ENCODE results near the gene HLA-DMA. TPM values are rescaled to one million over a fixed set of nuclear protein-coding genes. Genes with fewer than 3 reads are reported as not detected.
A peak's percentile ranks its signal among the peaks of the same experiment; 100 is the strongest.

The HLA-DMA gene
- total RNA-seq, 2 donors from 2014 or later, result 16.9 to 73.0 TPM

DNA sequence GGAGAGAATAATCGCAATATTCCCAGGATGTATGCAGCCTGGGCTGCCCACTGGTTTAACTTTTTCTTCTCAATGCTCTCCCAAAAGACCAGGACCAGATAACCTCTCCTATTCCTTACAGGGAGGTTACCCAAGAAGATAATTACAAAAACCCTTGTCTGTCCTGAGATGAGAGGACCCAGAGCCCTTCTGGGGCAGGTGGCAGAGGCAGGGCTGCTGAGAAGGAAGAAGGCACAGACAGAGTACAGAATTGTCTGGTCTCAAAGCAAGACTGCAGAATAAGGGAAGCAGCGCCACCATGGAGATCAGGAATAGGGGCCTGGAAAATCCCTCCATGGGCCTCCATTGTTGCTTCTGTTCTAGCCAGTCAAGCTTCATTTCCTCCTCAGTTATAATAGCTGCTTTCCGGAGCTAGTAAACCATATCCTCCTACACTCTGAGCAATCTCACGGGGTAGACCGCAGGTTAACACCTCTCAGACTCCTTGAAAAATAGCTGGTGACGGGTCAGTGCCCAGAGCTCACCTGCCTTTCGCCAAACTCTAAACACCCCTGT, 11.6 kb downstream of the HLA-DMA start:
- H3K36me3 Mint-ChIP-seq, result no peaks in the 10 kb centered on the region
- H3K27me3 Mint-ChIP-seq, result no peaks in the 10 kb centered on the region
- no peaks in the 10 kb centered on the region for H3K9me3 Mint-ChIP-seq
- DNase-seq (ENCODE audit: low spot score), result peak; percentile 76
- H3K27ac Mint-ChIP-seq, result peak overlapping the region; percentile 87 to 96
- H3K4me1 Mint-ChIP-seq (ENCODE audit: low read depth in 2 of 2), result peaks cover 59 to 66% of the 10 kb centered on the region in 2 donors
- peak overlapping the region; percentile 89 for H3K4me3 Mint-ChIP-seq
- ATAC-seq, result peak; percentile 85 to 87

DNA sequence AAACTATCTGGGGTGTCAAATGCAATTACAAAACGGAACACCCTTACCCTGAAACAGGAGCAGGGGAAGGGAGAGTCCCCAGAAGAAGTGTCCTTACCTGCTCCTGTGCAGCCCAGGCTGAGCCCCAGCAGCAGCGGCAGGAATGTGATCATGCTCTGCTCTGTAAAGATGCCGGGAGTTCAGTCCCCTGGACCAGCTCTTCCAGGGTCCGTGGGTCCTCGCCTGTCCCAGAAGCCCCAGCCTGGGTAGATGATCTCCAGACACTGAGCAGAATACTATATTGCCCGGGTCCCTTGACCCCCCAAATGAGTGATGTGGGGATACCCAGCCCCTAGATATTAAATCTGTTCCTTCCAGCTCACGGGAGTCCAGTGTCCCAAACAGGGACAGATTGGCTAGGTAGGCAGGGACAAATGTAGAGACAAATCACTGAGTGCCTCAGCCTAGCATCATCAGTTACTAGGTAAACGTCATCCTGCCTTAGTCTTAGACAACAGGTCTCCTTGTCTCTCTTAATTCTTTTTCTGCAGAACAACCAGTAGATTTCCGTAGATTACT, 12.2 kb downstream of the HLA-DMA start, which contains the start of gene HLA-DMB:
Gene HLA-DMB, minus strand, starts transcription at position 373 of the 558 bp plus-strand sequence. Its CDS starts 221 bp downstream, at position 152.
- H3K9me3 Mint-ChIP-seq, result no peaks in the 10 kb centered on the region
- no peaks in the 10 kb centered on the region for H3K36me3 Mint-ChIP-seq
- H3K4me1 Mint-ChIP-seq (ENCODE audit: low read depth in 2 of 2), result peaks cover 58 to 64% of the 10 kb centered on the region in 2 donors
- no peak for DNase-seq (ENCODE audit: low spot score)
- peak within 1 kb of the TSS; percentile 87 to 96 for H3K27ac Mint-ChIP-seq
- peak; percentile 87 to 90 for ATAC-seq
- H3K27me3 Mint-ChIP-seq, result no peaks in the 10 kb centered on the region
- peak within 1 kb of the TSS; percentile 89 for H3K4me3 Mint-ChIP-seq

DNA sequence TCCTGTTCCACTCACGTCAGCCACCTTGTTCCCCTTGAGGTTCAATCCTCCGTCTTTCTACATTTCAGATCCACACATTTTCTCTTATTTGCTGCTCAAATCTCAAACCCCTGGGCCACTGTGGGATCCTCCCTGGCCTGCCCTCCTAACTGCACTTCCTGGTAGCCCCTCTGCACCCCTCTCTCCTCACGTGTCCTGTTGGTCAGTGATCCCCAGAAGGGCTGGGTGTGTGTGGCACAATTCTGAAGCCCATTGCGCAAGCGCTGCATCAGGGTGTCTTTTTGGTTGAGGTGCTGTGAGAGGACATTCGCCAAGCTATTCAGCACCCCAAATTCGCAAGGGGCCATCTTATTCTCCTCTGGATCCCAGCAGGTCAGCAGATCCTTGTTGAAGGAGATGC, 14.4 kb downstream of the HLA-DMA start:
- no peak overlapping the region for H3K4me3 Mint-ChIP-seq
- no peaks in the 10 kb centered on the region for H3K36me3 Mint-ChIP-seq
- no peaks in the 10 kb centered on the region for H3K27me3 Mint-ChIP-seq
- peaks cover 40 to 47% of the 10 kb centered on the region in 2 donors for H3K4me1 Mint-ChIP-seq (ENCODE audit: low read depth in 2 of 2)
- no peaks in the 10 kb centered on the region for H3K9me3 Mint-ChIP-seq
- H3K27ac Mint-ChIP-seq, result no peak overlapping the region
- no peak for DNase-seq (ENCODE audit: low spot score)
- ATAC-seq, result no peak

DNA sequence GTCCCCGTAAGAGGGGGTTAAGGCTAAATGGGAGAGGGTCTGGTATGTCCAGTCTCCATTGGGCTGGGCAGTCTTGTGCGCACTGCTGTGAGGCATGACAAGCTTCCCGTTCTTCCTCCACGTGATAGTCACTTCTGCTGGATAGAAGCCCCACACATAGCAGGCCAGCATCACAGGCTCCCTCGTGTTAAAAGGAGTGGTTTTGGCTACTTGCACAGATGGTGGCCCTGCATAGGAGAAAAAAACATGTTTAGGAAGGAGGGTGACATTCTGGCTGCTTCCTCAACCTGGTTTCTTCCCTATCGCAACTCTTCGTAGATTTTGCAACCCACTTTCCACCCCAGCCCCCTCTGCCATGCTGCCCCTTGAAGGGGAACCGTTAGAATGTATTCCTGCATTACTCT, 15.7 kb downstream of the HLA-DMA start:
- no peaks in the 10 kb centered on the region for H3K9me3 Mint-ChIP-seq
- ATAC-seq (no peak), DNase-seq (ENCODE audit: low spot score) (no peak)
- peaks cover 28 to 37% of the 10 kb centered on the region in 2 donors for H3K4me1 Mint-ChIP-seq (ENCODE audit: low read depth in 2 of 2)
- no peaks in the 10 kb centered on the region for H3K36me3 Mint-ChIP-seq
- no peaks in the 10 kb centered on the region for H3K27me3 Mint-ChIP-seq
- no peak overlapping the region for H3K4me3 Mint-ChIP-seq
- H3K27ac Mint-ChIP-seq, result no peak overlapping the region

DNA sequence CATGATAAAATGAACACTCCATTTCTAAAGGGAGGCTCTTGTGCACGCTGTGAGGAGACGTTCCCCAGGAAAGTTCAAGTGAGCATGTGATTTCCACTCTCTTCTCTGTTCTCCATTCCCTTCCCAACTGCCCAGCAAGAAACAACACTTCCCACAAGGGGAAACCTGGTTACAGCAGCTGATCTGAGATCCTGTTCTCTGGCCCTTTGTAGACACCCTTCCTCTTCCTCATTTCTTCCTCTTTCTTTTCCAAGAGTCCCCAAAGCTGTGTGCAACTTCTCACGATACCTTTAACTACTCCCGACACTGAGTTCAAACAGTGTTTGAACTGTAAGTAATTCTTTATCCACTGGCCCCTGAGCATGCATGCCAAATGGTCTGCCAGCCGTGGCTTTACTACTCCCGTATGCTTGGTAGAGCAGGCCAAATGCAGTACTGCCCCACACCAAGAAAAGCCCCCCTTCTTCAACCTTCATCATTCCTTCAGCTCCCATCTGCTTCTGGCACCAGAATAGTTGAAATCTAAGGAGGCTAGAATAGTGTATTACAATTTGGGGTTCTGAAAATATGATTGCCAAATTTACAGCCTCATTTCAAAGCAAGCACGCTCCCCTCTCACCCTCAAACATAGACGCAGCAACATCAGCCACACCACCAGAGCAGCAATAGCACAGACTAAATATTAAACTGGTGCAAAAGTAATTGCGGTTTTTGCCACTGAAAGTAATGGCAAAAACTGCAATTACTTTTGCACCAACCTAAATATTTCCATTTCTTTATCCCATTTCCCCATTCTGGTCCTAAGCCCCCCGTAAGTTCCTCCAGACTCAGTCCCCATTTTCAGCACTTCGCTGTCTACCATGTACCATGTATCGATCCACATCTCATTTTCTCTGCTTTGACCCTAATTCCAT, 16.4 kb downstream of the HLA-DMA start:
- no peak for ATAC-seq
- no peak for DNase-seq (ENCODE audit: low spot score)
- H3K36me3 Mint-ChIP-seq, result no peaks in the 10 kb centered on the region
- H3K27ac Mint-ChIP-seq, result no peak overlapping the region
- H3K27me3 Mint-ChIP-seq, result no peaks in the 10 kb centered on the region
- H3K4me3 Mint-ChIP-seq, result no peak overlapping the region
- H3K9me3 Mint-ChIP-seq, result no peaks in the 10 kb centered on the region
- peaks cover 22 to 29% of the 10 kb centered on the region in 2 donors for H3K4me1 Mint-ChIP-seq (ENCODE audit: low read depth in 2 of 2)

DNA sequence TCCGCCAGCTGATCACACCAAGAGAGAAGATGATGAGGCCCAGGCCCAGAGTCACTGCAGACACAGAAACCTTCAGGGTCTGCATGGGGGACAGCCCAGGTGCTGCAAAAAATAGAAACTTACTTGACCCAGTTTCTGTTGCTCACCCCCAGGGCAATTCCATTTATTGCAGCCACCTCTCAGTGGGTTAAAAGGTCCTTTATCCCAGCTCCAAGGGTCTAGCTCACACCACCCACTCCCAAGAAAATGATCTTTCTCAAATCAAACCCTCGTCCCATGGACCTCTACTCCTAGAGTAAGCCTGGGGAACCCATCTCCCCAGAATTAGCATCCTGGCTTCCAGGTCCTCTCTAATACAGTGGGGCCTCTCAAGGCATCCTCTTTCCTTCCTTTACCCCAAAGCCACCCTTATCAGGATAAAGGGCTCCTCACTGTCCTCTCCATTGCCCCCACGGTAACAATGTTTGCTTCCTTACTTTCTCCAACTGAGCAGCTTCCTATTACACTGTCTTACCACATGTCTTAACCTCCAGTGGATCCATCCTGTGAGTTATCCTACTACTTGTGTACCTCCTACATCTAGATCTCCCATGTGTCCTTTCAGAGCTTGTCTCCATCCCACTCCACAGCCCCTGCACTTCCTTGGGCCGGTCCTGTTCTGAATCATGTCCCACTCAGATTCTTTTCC, 17.2 kb downstream of the HLA-DMA start:
- H3K9me3 Mint-ChIP-seq, result no peaks in the 10 kb centered on the region
- H3K36me3 Mint-ChIP-seq, result no peaks in the 10 kb centered on the region
- DNase-seq (ENCODE audit: low spot score) (no peak), ATAC-seq (peak in 1 of 2 donors; percentile 13)
- H3K4me1 Mint-ChIP-seq (ENCODE audit: low read depth in 2 of 2), result peaks cover 14 to 21% of the 10 kb centered on the region in 2 donors
- no peak overlapping the region for H3K4me3 Mint-ChIP-seq
- no peak overlapping the region for H3K27ac Mint-ChIP-seq
- no peaks in the 10 kb centered on the region for H3K27me3 Mint-ChIP-seq

DNA sequence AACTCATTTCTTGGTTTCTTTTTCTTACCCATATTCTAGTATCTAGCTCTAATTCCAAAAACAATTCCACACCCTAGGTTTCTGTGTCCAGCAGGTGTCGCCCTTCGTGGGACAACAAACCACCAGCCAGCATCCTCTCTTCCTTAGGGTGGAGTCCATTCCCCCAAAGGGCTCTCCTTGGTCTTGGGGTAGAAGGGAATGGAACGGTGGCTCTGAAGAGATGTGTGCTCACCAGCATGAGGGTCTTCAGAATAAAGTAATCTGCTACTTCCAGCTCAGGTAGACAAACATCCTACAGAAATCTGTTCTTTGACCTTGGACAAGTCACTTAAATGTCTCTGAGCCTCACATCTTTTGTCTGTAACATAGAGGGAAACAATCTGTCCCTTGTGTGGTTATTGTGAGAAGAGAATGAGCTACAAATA, 19.2 kb downstream of the HLA-DMA start:
- ATAC-seq (peak; percentile 49 to 79), DNase-seq (ENCODE audit: low spot score) (peak; percentile 79)
- no peak overlapping the region for H3K4me3 Mint-ChIP-seq
- H3K9me3 Mint-ChIP-seq, result no peaks in the 10 kb centered on the region
- no peak overlapping the region for H3K27ac Mint-ChIP-seq
- H3K4me1 Mint-ChIP-seq (ENCODE audit: low read depth in 2 of 2), result peaks cover 8 to 13% of the 10 kb centered on the region in 2 donors
- H3K36me3 Mint-ChIP-seq, result no peaks in the 10 kb centered on the region
- no peaks in the 10 kb centered on the region for H3K27me3 Mint-ChIP-seq

DNA sequence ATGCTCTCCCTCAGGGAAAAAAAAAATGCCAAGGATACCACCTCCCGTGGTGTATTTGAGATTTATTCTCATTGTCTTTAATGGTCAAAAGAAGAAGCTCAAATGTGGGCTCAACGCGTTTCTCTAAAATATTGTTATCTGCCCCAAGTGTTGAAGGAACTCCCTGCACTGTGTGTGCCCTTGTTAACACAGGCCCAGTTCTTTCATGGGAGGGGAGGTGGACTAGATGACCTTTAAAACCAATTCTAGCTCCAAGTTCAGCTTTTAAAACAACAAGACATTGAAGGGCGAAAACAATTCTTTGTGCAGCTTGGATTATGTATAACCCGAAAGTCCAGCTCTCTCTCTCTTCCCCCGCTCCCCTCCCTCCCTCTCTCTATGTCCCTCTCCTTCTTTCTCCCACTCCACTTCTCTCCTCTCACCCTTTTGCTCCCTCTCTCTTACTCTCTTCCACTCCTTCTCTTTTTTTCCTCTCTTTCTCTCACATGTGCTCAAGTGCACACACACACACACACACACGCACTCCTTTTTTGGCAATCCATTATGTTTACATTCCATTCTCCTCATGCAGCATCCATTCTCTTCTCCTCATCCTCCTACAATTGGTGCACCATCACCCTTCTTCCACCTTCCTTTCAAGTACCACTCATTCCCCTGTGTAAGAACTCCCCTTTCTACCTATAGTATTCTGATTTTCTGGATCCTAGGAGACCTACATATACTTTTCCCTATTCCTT, 20.6 kb downstream of the HLA-DMA start:
- Mint-ChIP-seq H3K9me3 (no peaks in the 10 kb centered on the region), H3K4me1 (ENCODE audit: low read depth in 2 of 2) (peaks cover 4 to 13% of the 10 kb centered on the region in 2 donors), H3K27ac (no peak overlapping the region), H3K4me3 (no peak overlapping the region), H3K27me3 (no peaks in the 10 kb centered on the region), H3K36me3 (no peaks in the 10 kb centered on the region)
- ATAC-seq, result no peak
- no peak for DNase-seq (ENCODE audit: low spot score)

DNA sequence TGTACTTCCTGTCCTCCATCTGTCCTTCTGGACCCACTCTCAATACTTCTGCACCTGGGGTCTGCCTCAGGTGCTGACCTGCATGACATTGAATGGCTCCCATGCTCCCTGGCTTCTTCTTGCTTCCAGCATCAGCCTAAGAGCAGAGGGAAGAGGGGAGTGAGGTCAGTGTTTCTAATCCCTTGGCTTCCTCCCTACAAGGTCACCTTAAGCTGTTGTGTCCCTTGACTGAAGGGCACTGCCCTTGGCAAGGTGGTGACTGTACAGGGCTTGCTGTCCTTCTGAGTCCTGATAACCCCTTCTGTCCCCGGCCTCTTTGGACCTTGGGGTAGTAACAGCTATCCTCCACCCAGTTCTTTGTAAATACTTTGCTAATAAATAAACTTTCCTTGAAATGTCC, 21.7 kb downstream of the HLA-DMA start:
- H3K36me3 Mint-ChIP-seq, result no peaks in the 10 kb centered on the region
- H3K4me1 Mint-ChIP-seq (ENCODE audit: low read depth in 2 of 2), result peaks cover 4 to 11% of the 10 kb centered on the region in 2 donors
- no peak overlapping the region for H3K4me3 Mint-ChIP-seq
- H3K9me3 Mint-ChIP-seq, result no peaks in the 10 kb centered on the region
- H3K27me3 Mint-ChIP-seq, result peaks cover 0 to under 1% of the 10 kb centered on the region in 2 donors
- no peak overlapping the region for H3K27ac Mint-ChIP-seq
- ATAC-seq (no peak), DNase-seq (ENCODE audit: low spot score) (no peak)

DNA sequence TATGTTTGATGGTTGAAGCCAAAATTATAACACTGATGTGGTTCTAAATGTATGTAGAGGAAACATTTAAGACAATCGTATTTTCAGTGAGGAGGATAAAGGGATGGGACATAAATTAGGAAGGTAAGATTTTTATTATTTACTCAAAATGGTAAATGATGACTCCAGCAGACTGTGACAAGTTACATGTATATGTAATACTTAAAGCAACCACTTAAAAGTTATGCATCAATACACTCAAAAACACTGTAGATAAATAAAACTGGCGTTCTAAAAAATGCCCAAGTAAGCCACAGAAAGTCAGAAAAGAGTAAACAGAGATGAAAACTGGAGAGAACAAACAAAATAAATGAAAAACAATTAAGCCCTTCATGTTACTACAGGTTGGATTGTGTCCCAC, 30.8 kb downstream of the HLA-DMA start:
- Mint-ChIP-seq H3K27ac (no peak overlapping the region), H3K9me3 (no peaks in the 10 kb centered on the region), H3K36me3 (no peaks in the 10 kb centered on the region), H3K27me3 (peaks cover 0 to 2% of the 10 kb centered on the region in 2 donors), H3K4me1 (ENCODE audit: low read depth in 2 of 2) (no peaks in the 10 kb centered on the region), H3K4me3 (no peak overlapping the region)
- DNase-seq (ENCODE audit: low spot score) (no peak), ATAC-seq (no peak)

DNA sequence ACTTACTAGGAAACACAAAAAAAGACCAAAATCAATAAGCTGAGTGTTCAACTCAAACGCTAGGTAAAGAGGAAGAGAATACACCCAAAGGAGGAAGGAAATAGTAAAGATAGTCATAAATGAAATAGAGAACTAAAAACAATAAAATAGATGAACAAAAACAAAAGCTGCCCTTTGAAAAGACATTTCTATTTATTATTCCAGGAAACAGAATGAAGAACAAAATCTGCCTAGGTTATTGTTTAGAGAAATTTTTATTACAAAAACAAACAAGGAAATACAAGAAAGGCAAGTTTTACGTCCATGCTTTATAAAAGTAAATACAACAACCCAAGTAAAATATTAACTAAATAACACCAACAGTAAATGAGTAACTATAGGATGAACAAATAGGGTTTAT, 32.2 kb downstream of the HLA-DMA start:
- H3K4me3 Mint-ChIP-seq, result no peak overlapping the region

DNA sequence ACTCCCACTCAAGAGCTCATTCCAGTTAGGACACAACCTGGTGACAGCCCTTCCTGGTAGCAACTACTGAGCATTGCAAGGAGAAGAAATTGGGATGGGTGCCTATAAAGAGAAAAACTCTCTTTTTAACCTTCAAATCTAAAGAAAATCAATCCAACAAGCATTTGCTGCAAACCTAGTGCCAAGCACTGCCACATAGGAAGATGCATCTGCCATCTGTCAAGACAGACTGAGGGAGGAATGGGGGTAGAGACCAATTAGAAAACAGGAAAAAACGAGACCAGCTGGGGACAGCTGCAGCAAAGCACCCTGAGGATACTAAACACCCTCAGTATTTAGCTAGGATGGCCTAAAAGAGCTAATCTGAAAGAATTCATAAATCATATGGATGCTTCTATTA, 39.9 kb downstream of the HLA-DMA start:
- Mint-ChIP-seq H3K27me3 (peaks cover 6 to 7% of the 10 kb centered on the region in 2 donors), H3K27ac (no peak overlapping the region), H3K36me3 (no peaks in the 10 kb centered on the region), H3K4me3 (no peak overlapping the region), H3K4me1 (ENCODE audit: low read depth in 2 of 2) (no peaks in the 10 kb centered on the region), H3K9me3 (no peaks in the 10 kb centered on the region)
- no peak for DNase-seq (ENCODE audit: low spot score)
- ATAC-seq, result no peak

More for the DNA sequence above, 32.2 kb downstream of the HLA-DMA start:
- ATAC-seq (no peak), DNase-seq (ENCODE audit: low spot score) (no peak)
- H3K4me1 Mint-ChIP-seq (ENCODE audit: low read depth in 2 of 2), result no peaks in the 10 kb centered on the region
- H3K9me3 Mint-ChIP-seq, result no peaks in the 10 kb centered on the region
- no peak overlapping the region for H3K27ac Mint-ChIP-seq
- H3K27me3 Mint-ChIP-seq, result no peaks in the 10 kb centered on the region
- H3K36me3 Mint-ChIP-seq, result no peaks in the 10 kb centered on the region

DNA sequence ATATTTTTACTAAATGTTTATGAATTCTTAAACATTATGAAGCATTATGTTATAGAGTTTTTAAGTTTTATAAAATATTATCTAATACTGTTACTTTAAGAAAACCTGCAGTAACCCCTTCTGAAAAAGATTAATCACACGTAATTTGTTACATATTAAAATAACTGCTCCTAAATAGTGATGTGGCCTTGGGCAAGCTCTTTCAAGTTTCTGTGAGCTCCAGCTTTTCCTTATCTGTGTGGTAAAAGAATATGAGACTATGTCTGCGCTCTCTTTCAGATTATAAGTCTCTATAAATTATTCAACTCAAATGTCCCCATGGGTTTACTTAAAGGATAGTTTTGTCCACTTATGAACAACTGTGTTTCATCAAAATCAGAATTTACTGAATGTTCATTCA, 44.0 kb downstream of the HLA-DMA start:
- Mint-ChIP-seq H3K36me3 (no peaks in the 10 kb centered on the region), H3K4me1 (ENCODE audit: low read depth in 2 of 2) (no peaks in the 10 kb centered on the region), H3K4me3 (no peak overlapping the region), H3K9me3 (no peaks in the 10 kb centered on the region), H3K27me3 (no peaks in the 10 kb centered on the region), H3K27ac (no peak overlapping the region)
- ATAC-seq (no peak), DNase-seq (ENCODE audit: low spot score) (no peak)

All from natural killer cell treated with Interleukin-12 subunit alpha and Interleukin-12 subunit beta and Interleukin-15 and Interleukin-18, amount 100 ng/mL, for 72 hours (primary cell).